Measurements from ENCODE around the gene GRIA4.

DNA sequence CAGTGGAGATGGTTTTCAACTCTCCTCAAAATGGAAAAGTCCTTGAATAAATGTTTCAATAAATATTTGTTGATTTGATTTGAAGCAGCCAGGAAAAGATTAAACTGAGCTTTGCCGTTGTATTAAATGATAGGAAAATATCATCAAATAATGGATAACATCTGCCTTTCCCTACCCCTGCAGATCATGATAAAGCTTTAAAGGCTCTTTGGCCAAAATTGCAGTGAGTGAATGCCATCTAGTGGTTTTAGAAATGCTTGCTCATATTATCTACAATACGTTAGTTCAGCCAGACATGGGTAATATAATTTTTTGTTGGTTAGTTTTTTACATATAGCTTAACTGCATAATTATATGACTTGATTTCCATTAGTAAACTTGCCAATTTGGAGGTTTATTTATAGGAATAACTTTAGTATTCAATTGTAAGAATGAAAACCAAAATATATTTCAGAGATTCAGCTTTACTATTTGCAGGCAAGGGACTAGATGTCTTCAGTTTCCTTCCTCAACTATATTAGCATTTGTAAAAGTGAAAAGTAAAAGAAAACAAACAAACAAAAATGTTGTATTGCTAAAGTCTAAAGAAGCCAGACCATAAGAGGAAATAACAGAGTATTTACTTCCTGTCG lies 253.0 kb downstream of the GRIA4 start:
- TF ChIP-seq TAF1 (IDR thresholded peaks at IDR 0.05; ENCODE audit: borderline replicate concordance, insufficient read depth, low read length) (no peak), POLR2AphosphoS5 (IDR thresholded peaks at IDR 0.05; ENCODE audit: low read depth, low read length) (no peak), SIN3A (IDR thresholded peaks at IDR 0.05; ENCODE audit: borderline replicate concordance, insufficient read depth, low read length) (no peak), FOXP2 (optimal IDR thresholded peaks at IDR 0.05; ENCODE audit: borderline replicate concordance, extremely low read depth, extremely low read length, insufficient read depth) (no peak)
- TF ChIP-seq, protein P1, sequence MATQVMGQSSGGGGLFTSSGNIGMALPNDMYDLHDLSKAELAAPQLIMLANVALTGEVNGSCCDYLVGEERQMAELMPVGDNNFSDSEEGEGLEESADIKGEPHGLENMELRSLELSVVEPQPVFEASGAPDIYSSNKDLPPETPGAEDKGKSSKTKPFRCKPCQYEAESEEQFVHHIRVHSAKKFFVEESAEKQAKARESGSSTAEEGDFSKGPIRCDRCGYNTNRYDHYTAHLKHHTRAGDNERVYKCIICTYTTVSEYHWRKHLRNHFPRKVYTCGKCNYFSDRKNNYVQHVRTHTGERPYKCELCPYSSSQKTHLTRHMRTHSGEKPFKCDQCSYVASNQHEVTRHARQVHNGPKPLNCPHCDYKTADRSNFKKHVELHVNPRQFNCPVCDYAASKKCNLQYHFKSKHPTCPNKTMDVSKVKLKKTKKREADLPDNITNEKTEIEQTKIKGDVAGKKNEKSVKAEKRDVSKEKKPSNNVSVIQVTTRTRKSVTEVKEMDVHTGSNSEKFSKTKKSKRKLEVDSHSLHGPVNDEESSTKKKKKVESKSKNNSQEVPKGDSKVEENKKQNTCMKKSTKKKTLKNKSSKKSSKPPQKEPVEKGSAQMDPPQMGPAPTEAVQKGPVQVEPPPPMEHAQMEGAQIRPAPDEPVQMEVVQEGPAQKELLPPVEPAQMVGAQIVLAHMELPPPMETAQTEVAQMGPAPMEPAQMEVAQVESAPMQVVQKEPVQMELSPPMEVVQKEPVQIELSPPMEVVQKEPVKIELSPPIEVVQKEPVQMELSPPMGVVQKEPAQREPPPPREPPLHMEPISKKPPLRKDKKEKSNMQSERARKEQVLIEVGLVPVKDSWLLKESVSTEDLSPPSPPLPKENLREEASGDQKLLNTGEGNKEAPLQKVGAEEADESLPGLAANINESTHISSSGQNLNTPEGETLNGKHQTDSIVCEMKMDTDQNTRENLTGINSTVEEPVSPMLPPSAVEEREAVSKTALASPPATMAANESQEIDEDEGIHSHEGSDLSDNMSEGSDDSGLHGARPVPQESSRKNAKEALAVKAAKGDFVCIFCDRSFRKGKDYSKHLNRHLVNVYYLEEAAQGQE (IDR thresholded peaks at IDR 0.05; ENCODE audit: insufficient read depth in 1 of 2, low read depth in 2 of 2, low read length in 2 of 2): no peak

Measured in PFSK-1 (cell line).